HCT116 (cell line): Measurements from ENCODE around the gene UBAC2.

Experiments
- ELF1 ChIP-seq: IDR thresholded peaks from 2 replicates; pipeline ENCODE4 v1.6.1; 2012; ENCODE audit warnings: low read depth, borderline replicate concordance
- JUND ChIP-seq: IDR thresholded peaks from 2 replicates; pipeline ENCODE4 v1.6.1; 2012
- POLR2A ChIP-seq: IDR thresholded peaks from 2 replicates; pipeline ENCODE4 v1.7.0; 2011; ENCODE audit warnings: borderline replicate concordance; ENCODE audit not compliant: insufficient read depth, insufficient read length; ENCODE audit errors: extremely low read depth
- POLR2AphosphoS5 ChIP-seq: IDR thresholded peaks from 2 replicates; pipeline ENCODE4 v1.6.1; 2011; ENCODE audit warnings: mild to moderate bottlenecking, low read depth, low read length, moderate library complexity
- RAD21 ChIP-seq: IDR thresholded peaks from 2 replicates; pipeline ENCODE4 v1.6.1; 2012; ENCODE audit warnings: low read depth, mild to moderate bottlenecking
- SRF ChIP-seq: IDR thresholded peaks from 2 replicates; pipeline ENCODE4 v1.6.1; 2012; ENCODE audit warnings: low read depth
- ZFX ChIP-seq: fragments of 450-650 bp; IDR thresholded peaks from 2 replicates; pipeline ENCODE4 v1.6.1; 2017
- TF ChIP-seq, protein P1 (sequence below), 3 experiments: fragments of 200-600 bp in 1 of 3; sonication (generic) in 1 of 3; IDR thresholded peaks in 2 of 3; conservative IDR thresholded peaks in 1 of 3; 2 replicates each; pipeline ENCODE4 v1.5.1; 2012 to 2017; ENCODE audit warnings: low read depth in 2 of 3, low read length in 2 of 3, antibody characterized with exemption in 1 of 3, borderline replicate concordance in 1 of 3, control low read depth in 1 of 3, mild to moderate bottlenecking in 1 of 3, mixed read lengths in 1 of 3, mixed run types in 1 of 3, moderate library complexity in 1 of 3; ENCODE audit not compliant: insufficient read depth in 1 of 3
- TF ChIP-seq, protein P2 (sequence below): IDR thresholded peaks from 2 replicates; pipeline ENCODE4 v1.6.1; 2012
- TF ChIP-seq, protein P3 (sequence below): IDR thresholded peaks from 2 replicates; pipeline ENCODE4 v1.6.1; 2011; ENCODE audit warnings: mild to moderate bottlenecking, low read length, moderate library complexity; ENCODE audit not compliant: insufficient replicate concordance; ENCODE audit errors: extremely low read depth

DNA sequence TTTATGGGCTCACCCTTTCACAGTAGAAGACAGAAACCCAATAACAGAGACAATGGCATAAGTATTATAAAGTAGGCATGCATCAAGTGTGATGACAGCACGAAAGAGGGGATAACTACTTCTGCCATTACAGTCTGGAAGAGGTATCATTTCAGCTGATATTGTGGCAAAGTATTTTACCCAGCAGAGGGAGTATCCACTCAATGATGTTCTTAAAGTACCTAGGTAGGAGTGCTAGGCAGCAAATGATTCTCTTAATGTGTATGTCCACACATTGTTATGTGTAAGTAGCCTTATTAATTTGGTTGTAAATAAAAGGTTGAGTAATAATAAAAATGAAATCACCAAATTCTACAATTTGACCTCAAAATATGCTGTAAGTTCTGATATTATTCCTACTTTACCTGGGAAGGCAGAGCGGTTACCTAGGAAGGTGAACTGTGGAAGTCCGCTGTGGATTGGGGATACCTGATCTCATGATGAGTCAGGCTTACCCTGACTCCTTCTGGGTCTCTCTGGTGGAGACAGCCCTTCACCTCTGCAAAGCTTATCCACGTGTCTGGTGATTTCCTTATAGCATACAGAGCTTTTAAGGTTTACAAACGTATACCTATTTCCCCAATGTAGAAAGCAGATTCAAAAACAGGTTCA, 4.1 kb upstream of the UBAC2 start:
- TF ChIP-seq, protein P1, sequence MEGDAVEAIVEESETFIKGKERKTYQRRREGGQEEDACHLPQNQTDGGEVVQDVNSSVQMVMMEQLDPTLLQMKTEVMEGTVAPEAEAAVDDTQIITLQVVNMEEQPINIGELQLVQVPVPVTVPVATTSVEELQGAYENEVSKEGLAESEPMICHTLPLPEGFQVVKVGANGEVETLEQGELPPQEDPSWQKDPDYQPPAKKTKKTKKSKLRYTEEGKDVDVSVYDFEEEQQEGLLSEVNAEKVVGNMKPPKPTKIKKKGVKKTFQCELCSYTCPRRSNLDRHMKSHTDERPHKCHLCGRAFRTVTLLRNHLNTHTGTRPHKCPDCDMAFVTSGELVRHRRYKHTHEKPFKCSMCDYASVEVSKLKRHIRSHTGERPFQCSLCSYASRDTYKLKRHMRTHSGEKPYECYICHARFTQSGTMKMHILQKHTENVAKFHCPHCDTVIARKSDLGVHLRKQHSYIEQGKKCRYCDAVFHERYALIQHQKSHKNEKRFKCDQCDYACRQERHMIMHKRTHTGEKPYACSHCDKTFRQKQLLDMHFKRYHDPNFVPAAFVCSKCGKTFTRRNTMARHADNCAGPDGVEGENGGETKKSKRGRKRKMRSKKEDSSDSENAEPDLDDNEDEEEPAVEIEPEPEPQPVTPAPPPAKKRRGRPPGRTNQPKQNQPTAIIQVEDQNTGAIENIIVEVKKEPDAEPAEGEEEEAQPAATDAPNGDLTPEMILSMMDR (IDR thresholded peaks at IDR 0.05 in 2 of 3, conservative IDR thresholded peaks at IDR 0.05 in 1 of 3; ENCODE audit: borderline replicate concordance in 1 of 3, insufficient read depth in 1 of 3, low read depth in 2 of 3, low read length in 2 of 3), result peak in 2 of 3 experiments; percentile 28 to 35; a peak in 2 of 6 replicates
- no peak for TF ChIP-seq POLR2A
- no peak for TF ChIP-seq ZFX
- TF ChIP-seq SRF, result no peak
- no peak for TF ChIP-seq ELF1
- no peak for TF ChIP-seq RAD21
- TF ChIP-seq POLR2AphosphoS5, result peak; percentile 22; the same call in 1 of the 2 replicates
- TF ChIP-seq, protein P2, sequence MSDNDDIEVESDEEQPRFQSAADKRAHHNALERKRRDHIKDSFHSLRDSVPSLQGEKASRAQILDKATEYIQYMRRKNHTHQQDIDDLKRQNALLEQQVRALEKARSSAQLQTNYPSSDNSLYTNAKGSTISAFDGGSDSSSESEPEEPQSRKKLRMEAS, result no peak
- no peak for TF ChIP-seq JUND
- TF ChIP-seq, protein P3, sequence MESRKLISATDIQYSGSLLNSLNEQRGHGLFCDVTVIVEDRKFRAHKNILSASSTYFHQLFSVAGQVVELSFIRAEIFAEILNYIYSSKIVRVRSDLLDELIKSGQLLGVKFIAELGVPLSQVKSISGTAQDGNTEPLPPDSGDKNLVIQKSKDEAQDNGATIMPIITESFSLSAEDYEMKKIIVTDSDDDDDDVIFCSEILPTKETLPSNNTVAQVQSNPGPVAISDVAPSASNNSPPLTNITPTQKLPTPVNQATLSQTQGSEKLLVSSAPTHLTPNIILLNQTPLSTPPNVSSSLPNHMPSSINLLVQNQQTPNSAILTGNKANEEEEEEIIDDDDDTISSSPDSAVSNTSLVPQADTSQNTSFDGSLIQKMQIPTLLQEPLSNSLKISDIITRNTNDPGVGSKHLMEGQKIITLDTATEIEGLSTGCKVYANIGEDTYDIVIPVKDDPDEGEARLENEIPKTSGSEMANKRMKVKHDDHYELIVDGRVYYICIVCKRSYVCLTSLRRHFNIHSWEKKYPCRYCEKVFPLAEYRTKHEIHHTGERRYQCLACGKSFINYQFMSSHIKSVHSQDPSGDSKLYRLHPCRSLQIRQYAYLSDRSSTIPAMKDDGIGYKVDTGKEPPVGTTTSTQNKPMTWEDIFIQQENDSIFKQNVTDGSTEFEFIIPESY, result no peak
